DMS 273 (cell line): ENCODE measurements around the gene LBH.
A peak's percentile ranks its signal among the peaks of the same experiment; 100 is the strongest.

Experiments used
- DNase-seq: peaks from one replicate; lab custom pipeline; 2025; ENCODE audit not compliant: unreplicated experiment; lab: John Stamatoyannopoulos, UW

Gene LBH

DNA sequence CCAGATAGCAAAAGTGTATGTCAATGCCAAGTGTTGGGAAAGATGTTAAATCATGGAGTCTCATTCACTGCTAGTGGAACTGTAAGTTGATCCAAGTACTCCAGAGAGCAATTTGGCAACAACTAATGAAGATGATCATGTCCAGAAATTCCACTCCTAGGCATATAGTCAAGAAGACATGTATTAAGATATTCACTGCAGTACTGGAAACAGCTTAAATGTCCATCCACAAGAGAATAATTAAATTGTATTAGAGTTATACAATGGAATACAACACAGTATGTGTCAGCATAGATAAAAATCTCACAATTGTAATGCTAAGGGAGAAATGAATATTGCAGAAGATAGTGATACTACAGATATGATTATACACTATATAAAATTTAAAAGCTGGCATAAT lies 15.2 kb upstream of the LBH start:
- no peak for DNase-seq

- no peak for DNase-seq
Observed at GRCh38 chr2:30217644-30218337, 13.5 kb upstream of the LBH start.

GRCh38 chr2:30218338-30218713 lies 13.0 kb upstream of the LBH start:
- DNase-seq = no peak

DNA sequence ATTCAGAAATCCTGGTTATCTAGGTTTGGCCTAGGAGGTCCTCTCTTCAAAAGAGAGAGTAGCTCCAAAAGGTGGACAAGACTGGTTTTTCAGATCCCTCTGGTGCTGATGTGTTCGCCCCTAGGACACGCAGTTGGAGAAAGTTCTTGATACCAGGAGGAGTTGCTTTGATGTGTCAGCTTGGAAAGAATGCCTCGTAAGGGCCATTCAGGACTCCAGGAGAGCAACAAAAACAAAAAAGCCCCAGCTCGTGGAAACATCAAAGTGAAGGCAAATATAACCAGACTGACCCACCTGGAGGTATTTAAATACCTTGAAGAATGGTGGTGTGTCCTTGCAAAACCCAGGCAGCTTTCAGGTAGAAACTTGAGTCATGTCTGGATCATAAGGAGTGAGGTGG lies 12.5 kb upstream of the LBH start:
- no peak for DNase-seq

- DNase-seq = no peak
Observed at GRCh38 chr2:30219886-30220875, 11.2 kb upstream of the LBH start.

- no peak for DNase-seq
Observed at GRCh38 chr2:30221531-30221930, 9.8 kb upstream of the LBH start.

GRCh38 chr2:30222031-30222430 lies 9.3 kb upstream of the LBH start:
- no peak for DNase-seq

GRCh38 chr2:30222636-30223360 lies 8.5 kb upstream of the LBH start:
- DNase-seq = no peak

GRCh38 chr2:30223413-30223874 lies 7.9 kb upstream of the LBH start:
- DNase-seq = no peak

- DNase-seq = no peak
Observed at GRCh38 chr2:30224151-30224550, 7.2 kb upstream of the LBH start.

DNA sequence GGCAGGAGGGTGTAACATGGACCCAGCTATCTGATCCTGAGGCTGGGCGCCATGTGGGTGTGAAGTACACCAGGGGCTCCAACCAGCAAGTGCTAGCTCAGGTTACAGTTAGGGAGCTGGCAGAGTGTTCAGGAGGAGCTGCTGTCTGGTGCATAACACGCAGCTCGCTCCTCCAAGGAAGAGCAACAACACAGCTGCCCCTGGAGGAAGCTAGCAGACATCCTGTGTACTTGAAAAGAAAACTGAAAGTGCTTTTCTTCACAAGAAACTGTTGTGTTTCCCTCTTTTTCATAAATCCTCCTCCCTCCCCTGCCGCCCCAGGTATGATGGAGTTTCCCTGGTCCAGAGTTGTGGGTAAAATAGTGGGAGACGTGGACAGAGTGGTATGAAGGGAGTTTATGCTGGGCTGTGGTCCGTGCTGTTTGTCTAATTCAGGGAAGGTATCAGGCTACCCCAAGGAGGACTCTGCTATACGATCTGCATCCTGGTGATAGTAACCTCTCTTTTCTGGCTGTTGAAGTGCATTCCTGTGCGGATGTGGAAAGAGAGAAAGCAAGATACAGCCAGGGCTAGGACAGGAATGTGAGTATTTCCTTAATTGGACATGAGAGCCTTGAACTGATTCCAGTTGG lies 6.1 kb upstream of the LBH start:
- peak; percentile 69 for DNase-seq

GRCh38 chr2:30226144-30227032 lies 4.9 kb upstream of the LBH start:
- DNase-seq = no peak

- DNase-seq = no peak
Observed at GRCh38 chr2:30229596-30229995, 1.7 kb upstream of the LBH start.

GRCh38 chr2:30230497-30231211 lies 680 bp upstream of the LBH start:
- no peak for DNase-seq

- DNase-seq = peak; percentile 77
Observed at GRCh38 chr2:30231996-30232800, 864 bp downstream of the LBH start.

DNA sequence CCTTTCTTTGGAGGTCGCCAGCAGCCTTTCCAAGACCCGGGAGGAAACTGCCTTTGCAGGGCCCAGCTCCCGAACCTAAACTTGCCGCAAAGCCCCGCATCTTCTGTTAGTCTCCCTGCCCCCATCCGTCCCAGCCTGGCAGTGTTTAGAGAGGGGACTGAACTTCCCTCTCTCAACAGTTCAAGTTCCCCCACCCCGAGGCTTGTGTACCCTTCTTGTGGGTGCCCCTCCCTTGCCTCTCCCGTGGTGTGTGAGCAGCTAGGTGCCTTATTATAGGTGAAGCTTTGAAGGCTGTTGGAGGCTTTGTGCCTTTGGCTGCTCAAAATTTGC lies 1.4 kb downstream of the LBH start:
- no peak for DNase-seq

GRCh38 chr2:30233271-30234009 lies 2.1 kb downstream of the LBH start:
- peak; percentile 69 for DNase-seq
